Sigmoid colon (tissue), 7 donors: ENCODE data around the gene SEC14L3. TPM values are rescaled to one million over a fixed set of nuclear protein-coding genes. Genes with fewer than 3 reads are reported as not detected.

Experiments used
- DNase-seq: peaks from one replicate; pipeline ENCODE4 v3.0.0-alpha.2; 2019
- H3K27ac ChIP-seq, 4 donors: fragments of 200-600 bp; sonication (generic); one replicate each; pipeline ENCODE4 v1.5.1; 2016 to 2019; ENCODE audit warnings: mild to moderate bottlenecking in 1 of 4
- H3K27me3 ChIP-seq, 3 donors: fragments of 200-600 bp; sonication (generic); one replicate each; pipeline ENCODE4 v1.5.1; 2019; ENCODE audit warnings: mild to moderate bottlenecking in 1 of 3
- H3K36me3 ChIP-seq, 4 donors: fragments of 200-600 bp; sonication (generic); one replicate each; pipeline ENCODE4 v1.5.1; 2016 to 2019
- H3K4me1 ChIP-seq, 4 donors: fragments of 200-600 bp; sonication (generic); one replicate each; pipeline ENCODE4 v1.5.1; 2017 to 2019
- H3K4me3 ChIP-seq, 4 donors: fragments of 200-600 bp; sonication (generic); one replicate each; pipeline ENCODE4 v1.5.1; 2017 to 2019; ENCODE audit warnings: mild to moderate bottlenecking in 2 of 4, moderate library complexity in 1 of 4
- H3K9me3 ChIP-seq, 4 donors: fragments of 200-600 bp in 3 of 4; sonication (generic) in 3 of 4; one replicate each; pipeline versions ENCODE4 v1.5.1 to v1.6.1; 2013 to 2019
- CTCF ChIP-seq, 4 experiments: fragments of 450-650 bp in 3 of 4; fragments of 200-600 bp in 1 of 4; IDR thresholded peaks; one replicate each; pipeline ENCODE4 v1.5.1; 2016 to 2019; ENCODE audit warnings: antibody characterized with exemption in 4 of 4, mild to moderate bottlenecking in 3 of 4, moderate library complexity in 2 of 4
- EP300 ChIP-seq, 4 donors: sonication (generic); formaldehyde crosslinking; IDR thresholded peaks; one replicate each; pipeline ENCODE4 v1.6.1; 2017; ENCODE audit warnings: antibody characterized with exemption in 4 of 4
- POLR2A ChIP-seq, 2 donors: fragments of 450-650 bp; IDR thresholded peaks; one replicate each; pipeline ENCODE4 v1.6.1; 2016; ENCODE audit warnings: antibody characterized with exemption in 2 of 2, mild to moderate bottlenecking in 2 of 2, moderate library complexity in 2 of 2
- POLR2AphosphoS5 ChIP-seq, 4 donors: sonication (generic); formaldehyde crosslinking; IDR thresholded peaks; one replicate each; pipeline ENCODE4 v1.6.1; 2017; ENCODE audit warnings: antibody characterized with exemption in 4 of 4
- WGBS, 2 donors: extraction: QIAGEN DNeasy Blood & Tissue Kit; methylation state at CpG; one replicate each; pipeline ENCODE4 v1.1.7; 2013; 5-methylcytosine and 5-hydroxymethylcytosine counted together
- intact Hi-C: fragments of 100-400 bp; cut with DNase I; formaldehyde crosslinking; loops from one replicate; pipeline ENCODE4 v1.15.1; 2023
- polyA plus RNA-seq, 3 donors: library from polyadenylated mRNA; stranded (reverse); fragments of 200-250 nt; gene quantifications; one replicate each; pipeline ENCODE4 v1.2.3, GENCODE V29; 2013
- total RNA-seq, 4 donors: library from RNA; depleted of rRNA; stranded (reverse); fragments of >200 nt; gene quantifications; one replicate each; pipeline ENCODE4 v1.1.0, GENCODE V29; 2016
- donor health status: healthy with polysubstance abuse.
- donor health status: Bipolar disorder and iron deficiency.
- donor health status: healthy.

The SEC14L3 gene
- total and polyA plus RNA-seq, 7 donors = 0.23 TPM; not detected in 6

GRCh38 chr22:30426388-30427353, 45.1 kb downstream of the SEC14L3 start:
- DNase-seq = peak; percentile 84
- TF ChIP-seq CTCF (IDR thresholded peaks at IDR 0.05) = peak; percentile 32 to 60 (median 44)
- TF ChIP-seq POLR2A (IDR thresholded peaks at IDR 0.05) = no peak
- TF ChIP-seq POLR2AphosphoS5 (IDR thresholded peaks at IDR 0.05) = peak in 2 of 4 donors; percentile 18 to 33
- TF ChIP-seq EP300 (IDR thresholded peaks at IDR 0.05) = no peak
- no peaks in the 10 kb centered on the region for H3K36me3 ChIP-seq
- intact Hi-C loops = loop anchor here (5.0 to 10.0 kb wide), 2 partner anchors 61 to 178 kb away; partner anchors contain the start of gene TCN2
- peak overlapping the region; percentile 70 to 94 (median 74) for H3K27ac ChIP-seq
- peak overlapping the region in 3 of 4 donors; percentile 52 to 72 (median 65) for H3K4me3 ChIP-seq
- no peaks in the 10 kb centered on the region for H3K9me3 ChIP-seq
- WGBS, 2 donors = 45 to 58% methylated on average over 29 of the region's 29 CpGs
- H3K27me3 ChIP-seq = no peaks in the 10 kb centered on the region
- peaks cover 0 to 43% (median 37%) of the 10 kb centered on the region in 4 donors for H3K4me1 ChIP-seq

GRCh38 chr22:30425616-30426387, 46.0 kb downstream of the SEC14L3 start, which contains the start of gene MTFP1:
MTFP1 (plus strand) TSS chr22:30425768; CDS start chr22:30425880, 112 bp downstream.
- Histone ChIP-seq H3K36me3 (peaks cover 0 to 6% (median 3%) of the 10 kb centered on the region in 4 donors), H3K4me3 (peak within 1 kb of the TSS; percentile 55 to 72 (median 63)), H3K4me1 (peaks cover 0 to 49% (median 44%) of the 10 kb centered on the region in 4 donors), H3K9me3 (no peaks in the 10 kb centered on the region), H3K27me3 (no peaks in the 10 kb centered on the region), H3K27ac (peak within 1 kb of the TSS; percentile 91 to 97 (median 94))
- TF ChIP-seq POLR2A (IDR thresholded peaks at IDR 0.05) (no peak), CTCF (IDR thresholded peaks at IDR 0.05) (no peak), EP300 (IDR thresholded peaks at IDR 0.05) (no peak), POLR2AphosphoS5 (IDR thresholded peaks at IDR 0.05) (peak in 2 of 4 donors; percentile 23 to 37)
- peak; percentile 77 for DNase-seq
- intact Hi-C loops = loop anchor here (2.0 to 10.0 kb wide), 3 partner anchors 29 to 179 kb away; partner anchors contain the start of genes SEC14L2 and TCN2
- WGBS, 2 donors = 1 to 3% methylated on average over 61 of the region's 61 CpGs

GRCh38 chr22:30425327-30425615, 46.5 kb downstream of the SEC14L3 start:
- peak overlapping the region; percentile 70 to 94 (median 74) for H3K27ac ChIP-seq
- peaks cover 0 to 54% (median 48%) of the 10 kb centered on the region in 4 donors for H3K4me1 ChIP-seq
- DNase-seq = no peak
- H3K9me3 ChIP-seq = no peaks in the 10 kb centered on the region
- TF ChIP-seq CTCF (IDR thresholded peaks at IDR 0.05) (no peak), POLR2A (IDR thresholded peaks at IDR 0.05) (no peak), POLR2AphosphoS5 (IDR thresholded peaks at IDR 0.05) (no peak), EP300 (IDR thresholded peaks at IDR 0.05) (no peak)
- H3K36me3 ChIP-seq = peaks cover 0 to 12% (median 3%) of the 10 kb centered on the region in 4 donors
- no peaks in the 10 kb centered on the region for H3K27me3 ChIP-seq
- intact Hi-C loops = loop anchor here (2.0 to 10.0 kb wide), 3 partner anchors 28 to 180 kb away; partner anchors contain the start of genes SEC14L2 and TCN2
- 5 to 12% methylated on average over 9 of the region's 9 CpGs for WGBS, 2 donors
- peak overlapping the region; percentile 51 to 72 (median 58) for H3K4me3 ChIP-seq

GRCh38 chr22:30424534-30425326, 47.1 kb downstream of the SEC14L3 start:
- WGBS, 2 donors = 28 to 48% methylated on average over 20 of the region's 20 CpGs
- Histone ChIP-seq H3K27ac (peak overlapping the region; percentile 91 to 97 (median 94)), H3K4me3 (peak overlapping the region; percentile 55 to 72 (median 63)), H3K9me3 (no peaks in the 10 kb centered on the region), H3K4me1 (peaks cover 0 to 58% (median 49%) of the 10 kb centered on the region in 4 donors), H3K27me3 (no peaks in the 10 kb centered on the region), H3K36me3 (peaks cover 0 to 16% (median 3%) of the 10 kb centered on the region in 4 donors)
- TF ChIP-seq EP300 (IDR thresholded peaks at IDR 0.05) (no peak), CTCF (IDR thresholded peaks at IDR 0.05) (no peak), POLR2A (IDR thresholded peaks at IDR 0.05) (no peak), POLR2AphosphoS5 (IDR thresholded peaks at IDR 0.05) (no peak)
- DNase-seq = no peak
- intact Hi-C loops = loop anchor here (2.0 to 10.0 kb wide), 5 partner anchors 28 to 1157 kb away; partner anchors contain the start of genes EWSR1, RHBDD3, RNF215 and SEC14L2
